Measurements from ENCODE around the gene BCO1. TPM values are rescaled to one million over a fixed set of nuclear protein-coding genes. Genes with fewer than 3 reads are reported as not detected.

The BCO1 gene, protein sequence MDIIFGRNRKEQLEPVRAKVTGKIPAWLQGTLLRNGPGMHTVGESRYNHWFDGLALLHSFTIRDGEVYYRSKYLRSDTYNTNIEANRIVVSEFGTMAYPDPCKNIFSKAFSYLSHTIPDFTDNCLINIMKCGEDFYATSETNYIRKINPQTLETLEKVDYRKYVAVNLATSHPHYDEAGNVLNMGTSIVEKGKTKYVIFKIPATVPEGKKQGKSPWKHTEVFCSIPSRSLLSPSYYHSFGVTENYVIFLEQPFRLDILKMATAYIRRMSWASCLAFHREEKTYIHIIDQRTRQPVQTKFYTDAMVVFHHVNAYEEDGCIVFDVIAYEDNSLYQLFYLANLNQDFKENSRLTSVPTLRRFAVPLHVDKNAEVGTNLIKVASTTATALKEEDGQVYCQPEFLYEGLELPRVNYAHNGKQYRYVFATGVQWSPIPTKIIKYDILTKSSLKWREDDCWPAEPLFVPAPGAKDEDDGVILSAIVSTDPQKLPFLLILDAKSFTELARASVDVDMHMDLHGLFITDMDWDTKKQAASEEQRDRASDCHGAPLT
- not detected for total RNA-seq
- polyA plus RNA-seq = under 1 TPM in 1 of 3 donors, not detected in 2; 0.03 TPM
- long read RNA-seq, donor 1 = 0 reads
- long read RNA-seq, donor 2 = 0 reads
- long read RNA-seq, donor 3, partial matches to known transcripts = 0 of 34 reads
- long read RNA-seq, donor 3, other reads (novel, unspliced or antisense) = 34 of 34 reads
- long read RNA-seq, donor 4 = 0 reads
- long read RNA-seq, donor 5 = 0 reads
- long read RNA-seq, donor 6 = 0 reads
- long read RNA-seq, donor 7 = 0 reads
- long read RNA-seq, donor 8 = 0 reads
- long read RNA-seq, donor 9 = 0 reads
- long read RNA-seq, donor 10 = 0 reads

DNA sequence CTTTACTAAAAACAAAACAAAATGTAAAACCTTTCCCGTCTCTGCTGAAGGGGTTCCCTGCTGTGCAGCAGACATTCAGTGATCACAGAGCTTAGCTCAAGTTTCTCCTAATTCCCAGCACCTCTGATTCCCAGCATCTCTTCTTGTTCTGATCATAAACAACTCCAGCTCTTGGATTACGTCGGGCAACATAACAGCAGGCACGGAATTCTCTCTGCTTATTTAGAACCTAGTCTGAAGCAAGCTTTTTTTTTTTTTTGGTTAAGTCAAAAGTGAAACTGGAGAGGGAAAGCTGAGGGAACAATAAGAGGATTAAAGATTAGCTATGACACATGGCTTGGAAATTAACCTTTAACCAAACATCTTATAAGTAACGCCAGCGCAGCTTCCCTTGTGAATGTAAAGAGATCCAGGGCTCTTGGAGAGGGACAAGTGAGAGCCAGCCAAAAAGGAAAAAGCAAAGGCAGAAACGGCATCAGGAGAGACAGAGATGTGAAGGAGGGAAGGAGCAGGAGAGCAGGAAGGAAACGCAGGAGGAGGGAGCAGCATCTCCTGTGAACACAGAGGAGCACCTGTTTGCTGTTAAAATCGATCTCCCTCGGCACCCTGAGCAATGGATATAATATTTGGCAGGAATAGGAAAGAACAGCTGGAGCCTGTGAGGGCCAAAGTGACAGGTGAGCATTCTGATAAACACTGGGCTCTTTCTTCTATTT lies at the start of gene BCO1:
Gene BCO1, plus strand, starts transcription at position 394 of the 716 bp plus-strand sequence. Its CDS starts 220 bp downstream, at position 614.
- no peak for TF ChIP-seq POLR2A (IDR thresholded peaks at IDR 0.05)
- no peaks in the 10 kb centered on the region for H3K27me3 ChIP-seq
- no peaks in the 10 kb centered on the region for H3K9me3 ChIP-seq (replicated peaks in 1 of 3)
- H3K36me3 ChIP-seq (replicated peaks in 1 of 2) = no peaks in the 10 kb centered on the region
- no peak within 1 kb of the TSS for H3K27ac ChIP-seq
- WGBS, 4 donors = 11 to 18% (median 13%) methylated on average over 10 of the region's 10 CpGs
- DNase-seq = no peak
- H3K4me3 ChIP-seq = peak within 1 kb of the TSS in 1 of 4 donors; percentile 37
- intact Hi-C loops (cut with DNase I) = no loop called here
- no peaks in the 10 kb centered on the region for H3K4me1 ChIP-seq (replicated peaks in 1 of 2)

DNA sequence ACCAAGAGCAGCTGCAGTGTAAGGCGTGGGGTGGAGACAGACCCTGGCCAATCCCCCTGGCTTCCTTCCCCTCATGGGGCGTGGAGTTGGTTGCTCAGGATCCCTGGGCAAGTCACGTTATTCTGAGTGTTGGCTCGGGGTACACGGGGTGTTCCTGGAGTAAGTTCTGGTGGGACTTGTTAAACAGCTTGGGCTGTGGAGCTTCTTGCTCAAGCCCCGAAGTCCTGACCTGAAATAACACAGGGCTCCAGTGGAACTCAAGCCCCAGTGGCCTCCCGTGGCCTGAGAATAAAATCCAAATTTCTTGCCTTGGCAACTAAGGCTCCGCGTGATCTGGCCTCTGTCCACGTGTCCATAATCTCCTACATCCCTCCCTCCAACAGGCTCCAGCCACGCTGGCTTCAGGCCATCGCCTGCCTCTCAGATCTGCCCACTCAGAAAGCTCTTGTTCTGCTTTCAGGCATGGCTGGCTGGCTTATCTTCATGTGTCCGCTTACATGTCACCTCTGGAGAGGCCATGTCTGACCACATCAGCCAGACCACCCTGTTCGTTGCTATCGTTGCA lies 49.3 kb upstream of the BCO1 start:
- H3K36me3 ChIP-seq (replicated peaks in 1 of 2) = no peaks in the 10 kb centered on the region
- no peaks in the 10 kb centered on the region for H3K9me3 ChIP-seq (replicated peaks in 1 of 3)
- intact Hi-C loops (cut with DNase I) = no loop called here
- no peaks in the 10 kb centered on the region for H3K4me1 ChIP-seq (replicated peaks in 1 of 2)
- H3K4me3 ChIP-seq = no peak overlapping the region
- peak overlapping the region in 1 of 5 donors; percentile 22 for H3K27ac ChIP-seq
- no peak for TF ChIP-seq POLR2A (IDR thresholded peaks at IDR 0.05)
- TF ChIP-seq, protein P1, sequence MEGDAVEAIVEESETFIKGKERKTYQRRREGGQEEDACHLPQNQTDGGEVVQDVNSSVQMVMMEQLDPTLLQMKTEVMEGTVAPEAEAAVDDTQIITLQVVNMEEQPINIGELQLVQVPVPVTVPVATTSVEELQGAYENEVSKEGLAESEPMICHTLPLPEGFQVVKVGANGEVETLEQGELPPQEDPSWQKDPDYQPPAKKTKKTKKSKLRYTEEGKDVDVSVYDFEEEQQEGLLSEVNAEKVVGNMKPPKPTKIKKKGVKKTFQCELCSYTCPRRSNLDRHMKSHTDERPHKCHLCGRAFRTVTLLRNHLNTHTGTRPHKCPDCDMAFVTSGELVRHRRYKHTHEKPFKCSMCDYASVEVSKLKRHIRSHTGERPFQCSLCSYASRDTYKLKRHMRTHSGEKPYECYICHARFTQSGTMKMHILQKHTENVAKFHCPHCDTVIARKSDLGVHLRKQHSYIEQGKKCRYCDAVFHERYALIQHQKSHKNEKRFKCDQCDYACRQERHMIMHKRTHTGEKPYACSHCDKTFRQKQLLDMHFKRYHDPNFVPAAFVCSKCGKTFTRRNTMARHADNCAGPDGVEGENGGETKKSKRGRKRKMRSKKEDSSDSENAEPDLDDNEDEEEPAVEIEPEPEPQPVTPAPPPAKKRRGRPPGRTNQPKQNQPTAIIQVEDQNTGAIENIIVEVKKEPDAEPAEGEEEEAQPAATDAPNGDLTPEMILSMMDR (IDR thresholded peaks at IDR 0.05) = no peak
- WGBS, 4 donors = 63 to 70% (median 66%) methylated on average over 12 to 15 of the region's 15 CpGs
- no peaks in the 10 kb centered on the region for H3K27me3 ChIP-seq
- DNase-seq = peak in 6 of 7 donors; percentile 41 to 83 (median 56)

DNA sequence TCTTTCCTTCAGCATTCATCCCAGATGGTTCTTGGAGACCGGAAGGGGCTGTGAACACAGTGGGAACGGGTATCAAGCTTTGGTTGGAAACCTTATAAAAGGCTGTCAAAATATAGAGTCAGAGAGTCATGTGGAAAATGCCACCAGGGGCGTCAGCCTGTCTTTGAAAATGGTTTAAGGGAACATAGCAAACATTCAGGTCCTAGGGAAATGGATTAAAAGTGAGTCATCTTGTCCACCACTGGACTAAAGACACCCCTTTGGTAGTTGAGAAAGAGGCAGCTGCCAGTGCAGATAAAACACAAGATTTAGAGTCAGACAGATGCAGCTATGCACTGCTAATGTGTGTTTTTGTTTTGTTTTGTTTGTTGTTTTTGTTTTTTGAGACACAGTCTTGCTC lies 47.8 kb upstream of the BCO1 start:
- Histone ChIP-seq H3K4me1 (replicated peaks in 1 of 2) (no peaks in the 10 kb centered on the region), H3K4me3 (no peak overlapping the region), H3K27me3 (no peaks in the 10 kb centered on the region), H3K36me3 (replicated peaks in 1 of 2) (no peaks in the 10 kb centered on the region), H3K9me3 (replicated peaks in 1 of 3) (no peaks in the 10 kb centered on the region), H3K27ac (peak overlapping the region in 1 of 5 donors; percentile 29)
- DNase-seq = no peak
- intact Hi-C loops (cut with DNase I) = no loop called here
- TF ChIP-seq, protein P1 (IDR thresholded peaks at IDR 0.05) = no peak
- TF ChIP-seq POLR2A (IDR thresholded peaks at IDR 0.05) = no peak
- 50 to 59% (median 54%) methylated on average over 3 of the region's 3 CpGs for WGBS, 4 donors

DNA sequence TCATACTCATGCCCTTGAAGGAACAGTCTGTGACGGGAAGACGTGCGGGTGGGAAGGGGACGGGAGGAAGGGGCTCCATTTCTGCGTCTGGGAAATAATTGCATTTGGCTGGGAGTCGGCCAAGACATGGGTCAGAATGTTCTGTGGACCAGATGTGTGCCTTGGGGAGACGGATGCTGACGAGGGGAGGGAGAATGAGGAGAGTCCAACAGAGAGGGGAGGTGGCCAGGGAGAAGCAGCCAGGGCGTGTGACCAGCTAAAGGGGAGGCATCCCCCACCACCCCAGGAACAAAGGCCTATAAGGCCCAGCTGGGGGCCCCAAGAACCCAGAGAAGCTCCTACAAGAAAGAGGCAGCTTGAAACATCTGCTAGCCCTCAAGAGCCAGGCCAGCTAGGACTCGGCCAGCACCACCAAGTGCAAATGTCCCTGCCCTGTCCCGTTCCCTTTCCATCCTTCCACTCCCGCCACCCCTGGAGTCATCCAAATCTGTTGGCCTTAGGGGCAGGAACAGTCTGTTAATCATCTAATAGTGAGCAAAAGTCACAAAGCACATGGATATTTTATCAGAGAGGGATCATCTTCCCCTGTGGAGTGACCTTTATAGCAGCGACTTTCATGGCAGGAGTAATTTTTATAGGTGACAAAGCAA lies 42.5 kb upstream of the BCO1 start:
- WGBS, 4 donors = 60 to 76% (median 70%) methylated on average over 13 of the region's 13 CpGs
- no peaks in the 10 kb centered on the region for H3K27me3 ChIP-seq
- no peak for TF ChIP-seq POLR2A (IDR thresholded peaks at IDR 0.05)
- TF ChIP-seq, protein P1 (IDR thresholded peaks at IDR 0.05) = no peak
- no peaks in the 10 kb centered on the region for H3K9me3 ChIP-seq (replicated peaks in 1 of 3)
- no peak overlapping the region for H3K27ac ChIP-seq
- H3K4me3 ChIP-seq = no peak overlapping the region
- DNase-seq = no peak
- no peaks in the 10 kb centered on the region for H3K36me3 ChIP-seq (replicated peaks in 1 of 2)
- intact Hi-C loops (cut with DNase I) = no loop called here
- H3K4me1 ChIP-seq (replicated peaks in 1 of 2) = no peaks in the 10 kb centered on the region
